ENCODE data around the gene ATP6AP1.

DNA sequence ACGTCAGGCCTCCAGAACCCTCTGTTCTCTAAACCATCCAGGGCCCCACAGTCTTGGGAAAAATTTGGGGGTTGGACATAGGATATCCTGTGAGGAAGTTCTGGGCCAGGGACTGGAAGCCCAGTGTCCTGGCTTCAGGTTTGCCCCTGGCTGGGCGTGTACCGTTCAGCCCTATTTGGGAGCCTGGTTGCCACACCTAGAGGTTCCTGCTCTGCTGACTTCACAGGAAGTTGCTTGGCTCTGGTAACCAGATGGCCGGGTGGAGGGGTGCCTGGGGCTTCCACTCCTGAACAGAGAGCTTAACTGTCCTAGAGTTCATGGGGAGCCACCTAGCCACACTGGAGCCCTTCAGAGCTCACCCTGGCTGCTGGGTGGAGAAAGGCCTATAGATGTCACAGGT is 16.0 kb upstream of the ATP6AP1 start:
- TF ChIP-seq, protein P1, sequence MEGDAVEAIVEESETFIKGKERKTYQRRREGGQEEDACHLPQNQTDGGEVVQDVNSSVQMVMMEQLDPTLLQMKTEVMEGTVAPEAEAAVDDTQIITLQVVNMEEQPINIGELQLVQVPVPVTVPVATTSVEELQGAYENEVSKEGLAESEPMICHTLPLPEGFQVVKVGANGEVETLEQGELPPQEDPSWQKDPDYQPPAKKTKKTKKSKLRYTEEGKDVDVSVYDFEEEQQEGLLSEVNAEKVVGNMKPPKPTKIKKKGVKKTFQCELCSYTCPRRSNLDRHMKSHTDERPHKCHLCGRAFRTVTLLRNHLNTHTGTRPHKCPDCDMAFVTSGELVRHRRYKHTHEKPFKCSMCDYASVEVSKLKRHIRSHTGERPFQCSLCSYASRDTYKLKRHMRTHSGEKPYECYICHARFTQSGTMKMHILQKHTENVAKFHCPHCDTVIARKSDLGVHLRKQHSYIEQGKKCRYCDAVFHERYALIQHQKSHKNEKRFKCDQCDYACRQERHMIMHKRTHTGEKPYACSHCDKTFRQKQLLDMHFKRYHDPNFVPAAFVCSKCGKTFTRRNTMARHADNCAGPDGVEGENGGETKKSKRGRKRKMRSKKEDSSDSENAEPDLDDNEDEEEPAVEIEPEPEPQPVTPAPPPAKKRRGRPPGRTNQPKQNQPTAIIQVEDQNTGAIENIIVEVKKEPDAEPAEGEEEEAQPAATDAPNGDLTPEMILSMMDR (conservative IDR thresholded peaks at IDR 0.05; ENCODE audit: low read length), result no peak
- no peak for TF ChIP-seq EZH2phosphoT487 (IDR thresholded peaks at IDR 0.05; ENCODE audit: borderline replicate concordance)

Measured in Loucy (cell line).